ENCODE data around the gene MTREX. TPM values are rescaled to one million over a fixed set of nuclear protein-coding genes. Genes with fewer than 3 reads are reported as not detected.

Gene MTREX
- polyA plus RNA-seq, 1 donor (not counting 4 experiments of a cell fraction or from before 2014, with no cell fraction given) = 71.4 TPM

- H3K4me3 ChIP-seq (ENCODE audit: control insufficient read depth in 2 of 3, extremely low read depth in 1 of 3, insufficient read depth in 2 of 3, low read depth in 1 of 3, low read length in 3 of 3) = no peak overlapping the region
- no peak overlapping the region for H3K9ac ChIP-seq (ENCODE audit: control insufficient read depth, extremely low read depth, insufficient read depth, low read length)
- no peak overlapping the region for H3K4me2 ChIP-seq (ENCODE audit: control insufficient read depth, extremely low read depth, insufficient read depth, low read depth, low read length)
- dilution Hi-C loops (cut with MboI; ENCODE audit: extremely low pct_ligation_motif_present, low sequenced_read_pairs) = no loop called here
- H3K9me1 ChIP-seq (ENCODE audit: control insufficient read depth, extremely low read depth, insufficient read depth, low read length) = no peaks in the 10 kb centered on the region
- no peak overlapping the region for H2AFZ ChIP-seq (ENCODE audit: control insufficient read depth, low read length)
- H3K4me1 ChIP-seq (ENCODE audit: control insufficient read depth, extremely low read depth, insufficient read depth, low read length) = no peaks in the 10 kb centered on the region
- H3K79me2 ChIP-seq (ENCODE audit: control insufficient read depth, insufficient read depth, low read length) = no peaks in the 10 kb centered on the region
- TF ChIP-seq CTCF (optimal IDR thresholded peaks at IDR 0.05 in 1 of 3, IDR thresholded peaks at IDR 0.05 in 1 of 3, conservative IDR thresholded peaks at IDR 0.05 in 1 of 3; ENCODE audit: extremely low read depth in 1 of 3, insufficient read depth in 2 of 3, low read length in 3 of 3) (no peak), EZH2 (IDR thresholded peaks at IDR 0.05; ENCODE audit: low read length) (no peak)
- no peaks in the 10 kb centered on the region for H3K9me3 ChIP-seq (ENCODE audit: control insufficient read depth, low read depth, low read length)
- no peak for DNase-seq (ENCODE audit: low read depth, low spot score)
- no peak overlapping the region for H3K27ac ChIP-seq (ENCODE audit: control insufficient read depth, insufficient read depth, low read length)
- H3K36me3 ChIP-seq (ENCODE audit: control insufficient read depth in 2 of 2, extremely low read depth in 1 of 2, insufficient read depth in 2 of 2, low read length in 2 of 2) = peaks cover 16 to 20% of the 10 kb centered on the region in 2 experiments
- FAIRE-seq = no peak
- H3K27me3 ChIP-seq (ENCODE audit: control insufficient read depth, extremely low read depth, insufficient read depth, low read length) = no peaks in the 10 kb centered on the region
- H4K20me1 ChIP-seq (ENCODE audit: control insufficient read depth, extremely low read depth, insufficient read depth, low read length) = no peaks in the 10 kb centered on the region
These were observed 119.4 kb downstream of the MTREX start for GRCh38 chr5:55427157-55427556.

DNA sequence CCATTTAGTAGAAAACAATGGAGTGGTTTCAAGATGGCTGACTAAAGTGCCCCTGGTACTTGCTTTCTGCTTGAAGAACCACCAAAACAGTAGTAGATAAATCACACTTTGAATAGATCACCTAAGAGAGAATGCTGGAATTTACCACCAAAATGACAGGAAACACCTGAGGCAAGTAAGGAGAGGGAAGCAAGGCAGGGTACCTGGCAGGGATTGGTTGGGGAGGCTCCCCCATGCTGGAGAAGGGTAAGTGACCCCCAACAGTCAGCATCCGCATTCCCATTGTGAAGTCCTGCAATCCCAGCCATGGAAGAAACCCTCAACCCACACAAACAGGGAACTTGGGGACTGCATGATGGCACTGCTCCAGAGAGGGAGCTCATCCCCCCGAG lies 121.4 kb downstream of the MTREX start:
- Histone ChIP-seq H4K20me1 (ENCODE audit: control insufficient read depth, extremely low read depth, insufficient read depth, low read length) (no peaks in the 10 kb centered on the region), H3K27me3 (ENCODE audit: control insufficient read depth, extremely low read depth, insufficient read depth, low read length) (no peaks in the 10 kb centered on the region), H3K36me3 (ENCODE audit: control insufficient read depth in 2 of 2, extremely low read depth in 1 of 2, insufficient read depth in 2 of 2, low read length in 2 of 2) (peaks cover 9 to 11% of the 10 kb centered on the region in 2 experiments), H3K9me1 (ENCODE audit: control insufficient read depth, extremely low read depth, insufficient read depth, low read length) (no peaks in the 10 kb centered on the region), H3K4me2 (ENCODE audit: control insufficient read depth, extremely low read depth, insufficient read depth, low read depth, low read length) (no peak overlapping the region), H3K27ac (ENCODE audit: control insufficient read depth, insufficient read depth, low read length) (no peak overlapping the region), H3K9me3 (ENCODE audit: control insufficient read depth, low read depth, low read length) (no peaks in the 10 kb centered on the region), H3K9ac (ENCODE audit: control insufficient read depth, extremely low read depth, insufficient read depth, low read length) (no peak overlapping the region), H3K79me2 (ENCODE audit: control insufficient read depth, insufficient read depth, low read length) (no peaks in the 10 kb centered on the region), H3K4me1 (ENCODE audit: control insufficient read depth, extremely low read depth, insufficient read depth, low read length) (no peaks in the 10 kb centered on the region), H2AFZ (ENCODE audit: control insufficient read depth, low read length) (no peak overlapping the region), H3K4me3 (ENCODE audit: control insufficient read depth in 2 of 3, extremely low read depth in 1 of 3, insufficient read depth in 2 of 3, low read depth in 1 of 3, low read length in 3 of 3) (no peak overlapping the region)
- no peak for DNase-seq (ENCODE audit: low read depth, low spot score)
- no peak for FAIRE-seq
- TF ChIP-seq CTCF (optimal IDR thresholded peaks at IDR 0.05 in 1 of 3, IDR thresholded peaks at IDR 0.05 in 1 of 3, conservative IDR thresholded peaks at IDR 0.05 in 1 of 3; ENCODE audit: extremely low read depth in 1 of 3, insufficient read depth in 2 of 3, low read length in 3 of 3) = no peak
- no peak for TF ChIP-seq EZH2 (IDR thresholded peaks at IDR 0.05; ENCODE audit: low read length)
- dilution Hi-C loops (cut with MboI; ENCODE audit: extremely low pct_ligation_motif_present, low sequenced_read_pairs) = no loop called here

Measured in keratinocyte (primary cell).